K562 (cell line): ENCODE results near the gene AP4S1. TPM values are rescaled to one million over a fixed set of nuclear protein-coding genes. Genes with fewer than 3 reads are reported as not detected.

Experiments used
- CSDE1 ChIP-seq, 2 experiments: fragments of 450-650 bp; IDR thresholded peaks; 2 replicates each; pipeline ENCODE4 v1.6.1; 2016; ENCODE audit warnings: mild to moderate bottlenecking in 1 of 2
- FIP1L1 ChIP-seq: fragments of 200-400 bp; formaldehyde crosslinking; IDR thresholded peaks from 2 replicates; pipeline ENCODE4 v1.6.1; 2018; ENCODE audit warnings: mild to moderate bottlenecking, low read depth, low read length; ENCODE audit not compliant: poor library complexity, severe bottlenecking
- KAT8 ChIP-seq: fragments of 450-650 bp; IDR thresholded peaks from 2 replicates; pipeline ENCODE4 v1.6.1; 2016; ENCODE audit warnings: low read depth, mild to moderate bottlenecking
- KDM5B ChIP-seq: fragments of 200-600 bp; sonication (generic); IDR thresholded peaks from 2 replicates; pipeline ENCODE4 v1.6.1; 2012; ENCODE audit warnings: low read depth, mild to moderate bottlenecking, moderate library complexity, low read length, control low read depth, inconsistent platforms; ENCODE audit not compliant: insufficient replicate concordance
- LCOR ChIP-seq: sonication (generic); formaldehyde crosslinking; IDR thresholded peaks from 2 replicates; pipeline ENCODE4 v1.8.0; 2022; ENCODE audit warnings: mild to moderate bottlenecking, missing genetic modification reagents
- MAFK ChIP-seq: IDR thresholded peaks from 2 replicates; pipeline ENCODE4 v1.6.1; 2011; ENCODE audit warnings: low read length, improper control_type of control experiment
- SAP30 ChIP-seq: fragments of 200-600 bp; sonication (generic); IDR thresholded peaks from 2 replicates; pipeline ENCODE4 v1.6.1; 2012; ENCODE audit warnings: borderline replicate concordance, low read depth, mild to moderate bottlenecking, moderate library complexity, low read length, control low read depth, inconsistent platforms; ENCODE audit not compliant: insufficient read depth, poor library complexity, severe bottlenecking
- STAT5A ChIP-seq: IDR thresholded peaks from 2 replicates; pipeline ENCODE4 v1.6.1; 2012; ENCODE audit warnings: low read length, inconsistent platforms, borderline replicate concordance
- YY1 ChIP-seq, 3 experiments: IDR thresholded peaks; 2 replicates each; pipeline ENCODE4 v1.6.1; 2011; ENCODE audit warnings: low read length in 2 of 3, mild to moderate bottlenecking in 2 of 3, moderate library complexity in 2 of 3, borderline replicate concordance in 1 of 3, control low read depth in 1 of 3, low read depth in 1 of 3; ENCODE audit not compliant: insufficient read depth in 3 of 3, insufficient replicate concordance in 2 of 3, control insufficient read depth in 1 of 3, insufficient read length in 1 of 3; ENCODE audit errors: extremely low read depth in 1 of 3
- ZNF24 ChIP-seq: fragments of 450-650 bp; IDR thresholded peaks from 2 replicates; pipeline ENCODE4 v1.6.1; 2016
- polyA plus RNA-seq, 8 experiments: library from polyadenylated mRNA; depleted of rRNA in 4 of 8; stranded (reverse) in 5 of 8; unstranded in 3 of 8; fragments of >200 nt; fragmentation: Nextera tagmentation in 2 of 8; fragmentation: Illumina TruSeq in 1 of 8; extraction: Ambion mirVana in 2 of 8; extraction: Trizol in 1 of 8; gene quantifications; 2 replicates each; pipeline versions ENCODE4 v1.2.1 to v1.2.3, GENCODE V29; 2011 to 2014; ENCODE audit warnings: inconsistent platforms in 1 of 8, missing spikeins in 1 of 8
- total RNA-seq, 7 experiments: library from RNA; depleted of rRNA in 6 of 7; stranded (reverse); fragments of >200 nt in 6 of 7; fragmentation: Illumina TruSeq in 2 of 7; extraction: Trizol in 2 of 7; gene quantifications; 2 replicates each; pipeline versions ENCODE4 v1.2.1 to v1.2.3, GENCODE V29; 2011 to 2021; ENCODE audit warnings: low replicate concordance in 1 of 7
- TF ChIP-seq, protein P1 (sequence below), 2 experiments: fragments of 450-650 bp in 1 of 2; IDR thresholded peaks; 2 replicates each; pipeline ENCODE4 v1.6.1; 2011 to 2017; ENCODE audit warnings: low read depth in 2 of 2, antibody characterized with exemption in 1 of 2, borderline replicate concordance in 1 of 2, low read length in 1 of 2, mild to moderate bottlenecking in 1 of 2, mixed read lengths in 1 of 2; ENCODE audit not compliant: control insufficient read depth in 1 of 2
- TF ChIP-seq, protein P2 (sequence below): fragments of 250-450 bp; sonication (Bioruptor Pico); IDR thresholded peaks from 2 replicates; pipeline ENCODE4 v1.4.0; 2020
- TF ChIP-seq, protein P3 (sequence below): sonication (generic); formaldehyde crosslinking; IDR thresholded peaks from 2 replicates; pipeline ENCODE4 v1.8.0; 2023; ENCODE audit warnings: mild to moderate bottlenecking, missing genetic modification reagents

AP4S1 gene
- total and polyA plus RNA-seq, 9 of the 15 experiments (the other 6 are each of a cell fraction or from before 2014, with no cell fraction given), result 3.7 to 7.8 (median 5.9) TPM

GRCh38 chr14:31038521-31039166 lies 13.2 kb downstream of the AP4S1 start (continued):
- TF ChIP-seq, protein P1, sequence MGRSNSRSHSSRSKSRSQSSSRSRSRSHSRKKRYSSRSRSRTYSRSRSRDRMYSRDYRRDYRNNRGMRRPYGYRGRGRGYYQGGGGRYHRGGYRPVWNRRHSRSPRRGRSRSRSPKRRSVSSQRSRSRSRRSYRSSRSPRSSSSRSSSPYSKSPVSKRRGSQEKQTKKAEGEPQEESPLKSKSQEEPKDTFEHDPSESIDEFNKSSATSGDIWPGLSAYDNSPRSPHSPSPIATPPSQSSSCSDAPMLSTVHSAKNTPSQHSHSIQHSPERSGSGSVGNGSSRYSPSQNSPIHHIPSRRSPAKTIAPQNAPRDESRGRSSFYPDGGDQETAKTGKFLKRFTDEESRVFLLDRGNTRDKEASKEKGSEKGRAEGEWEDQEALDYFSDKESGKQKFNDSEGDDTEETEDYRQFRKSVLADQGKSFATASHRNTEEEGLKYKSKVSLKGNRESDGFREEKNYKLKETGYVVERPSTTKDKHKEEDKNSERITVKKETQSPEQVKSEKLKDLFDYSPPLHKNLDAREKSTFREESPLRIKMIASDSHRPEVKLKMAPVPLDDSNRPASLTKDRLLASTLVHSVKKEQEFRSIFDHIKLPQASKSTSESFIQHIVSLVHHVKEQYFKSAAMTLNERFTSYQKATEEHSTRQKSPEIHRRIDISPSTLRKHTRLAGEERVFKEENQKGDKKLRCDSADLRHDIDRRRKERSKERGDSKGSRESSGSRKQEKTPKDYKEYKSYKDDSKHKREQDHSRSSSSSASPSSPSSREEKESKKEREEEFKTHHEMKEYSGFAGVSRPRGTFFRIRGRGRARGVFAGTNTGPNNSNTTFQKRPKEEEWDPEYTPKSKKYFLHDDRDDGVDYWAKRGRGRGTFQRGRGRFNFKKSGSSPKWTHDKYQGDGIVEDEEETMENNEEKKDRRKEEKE (IDR thresholded peaks at IDR 0.05; ENCODE audit: borderline replicate concordance in 1 of 2, control insufficient read depth in 1 of 2, low read depth in 2 of 2, low read length in 1 of 2), result no peak
- TF ChIP-seq, protein P2, sequence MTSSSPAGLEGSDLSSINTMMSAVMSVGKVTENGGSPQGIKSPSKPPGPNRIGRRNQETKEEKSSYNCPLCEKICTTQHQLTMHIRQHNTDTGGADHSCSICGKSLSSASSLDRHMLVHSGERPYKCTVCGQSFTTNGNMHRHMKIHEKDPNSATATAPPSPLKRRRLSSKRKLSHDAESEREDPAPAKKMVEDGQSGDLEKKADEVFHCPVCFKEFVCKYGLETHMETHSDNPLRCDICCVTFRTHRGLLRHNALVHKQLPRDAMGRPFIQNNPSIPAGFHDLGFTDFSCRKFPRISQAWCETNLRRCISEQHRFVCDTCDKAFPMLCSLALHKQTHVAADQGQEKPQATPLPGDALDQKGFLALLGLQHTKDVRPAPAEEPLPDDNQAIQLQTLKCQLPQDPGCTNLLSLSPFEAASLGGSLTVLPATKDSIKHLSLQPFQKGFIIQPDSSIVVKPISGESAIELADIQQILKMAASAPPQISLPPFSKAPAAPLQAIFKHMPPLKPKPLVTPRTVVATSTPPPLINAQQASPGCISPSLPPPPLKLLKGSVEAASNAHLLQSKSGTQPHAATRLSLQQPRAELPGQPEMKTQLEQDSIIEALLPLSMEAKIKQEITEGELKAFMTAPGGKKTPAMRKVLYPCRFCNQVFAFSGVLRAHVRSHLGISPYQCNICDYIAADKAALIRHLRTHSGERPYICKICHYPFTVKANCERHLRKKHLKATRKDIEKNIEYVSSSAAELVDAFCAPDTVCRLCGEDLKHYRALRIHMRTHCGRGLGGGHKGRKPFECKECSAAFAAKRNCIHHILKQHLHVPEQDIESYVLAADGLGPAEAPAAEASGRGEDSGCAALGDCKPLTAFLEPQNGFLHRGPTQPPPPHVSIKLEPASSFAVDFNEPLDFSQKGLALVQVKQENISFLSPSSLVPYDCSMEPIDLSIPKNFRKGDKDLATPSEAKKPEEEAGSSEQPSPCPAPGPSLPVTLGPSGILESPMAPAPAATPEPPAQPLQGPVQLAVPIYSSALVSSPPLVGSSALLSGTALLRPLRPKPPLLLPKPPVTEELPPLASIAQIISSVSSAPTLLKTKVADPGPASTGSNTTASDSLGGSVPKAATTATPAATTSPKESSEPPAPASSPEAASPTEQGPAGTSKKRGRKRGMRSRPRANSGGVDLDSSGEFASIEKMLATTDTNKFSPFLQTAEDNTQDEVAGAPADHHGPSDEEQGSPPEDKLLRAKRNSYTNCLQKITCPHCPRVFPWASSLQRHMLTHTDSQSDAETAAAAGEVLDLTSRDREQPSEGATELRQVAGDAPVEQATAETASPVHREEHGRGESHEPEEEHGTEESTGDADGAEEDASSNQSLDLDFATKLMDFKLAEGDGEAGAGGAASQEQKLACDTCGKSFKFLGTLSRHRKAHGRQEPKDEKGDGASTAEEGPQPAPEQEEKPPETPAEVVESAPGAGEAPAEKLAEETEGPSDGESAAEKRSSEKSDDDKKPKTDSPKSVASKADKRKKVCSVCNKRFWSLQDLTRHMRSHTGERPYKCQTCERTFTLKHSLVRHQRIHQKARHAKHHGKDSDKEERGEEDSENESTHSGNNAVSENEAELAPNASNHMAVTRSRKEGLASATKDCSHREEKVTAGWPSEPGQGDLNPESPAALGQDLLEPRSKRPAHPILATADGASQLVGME, result no peak
- no peak for TF ChIP-seq FIP1L1
- TF ChIP-seq STAT5A, result 0 out of 2 replicates have a peak, but pooled peaks have one; percentile 34
- no peak for TF ChIP-seq YY1 (IDR thresholded peaks at IDR 0.05; ENCODE audit: borderline replicate concordance in 1 of 3, control insufficient read depth in 1 of 3, extremely low read depth in 1 of 3, insufficient read depth in 3 of 3, insufficient read length in 1 of 3, insufficient replicate concordance in 2 of 3, low read depth in 1 of 3, low read length in 2 of 3)
- TF ChIP-seq, protein P3, sequence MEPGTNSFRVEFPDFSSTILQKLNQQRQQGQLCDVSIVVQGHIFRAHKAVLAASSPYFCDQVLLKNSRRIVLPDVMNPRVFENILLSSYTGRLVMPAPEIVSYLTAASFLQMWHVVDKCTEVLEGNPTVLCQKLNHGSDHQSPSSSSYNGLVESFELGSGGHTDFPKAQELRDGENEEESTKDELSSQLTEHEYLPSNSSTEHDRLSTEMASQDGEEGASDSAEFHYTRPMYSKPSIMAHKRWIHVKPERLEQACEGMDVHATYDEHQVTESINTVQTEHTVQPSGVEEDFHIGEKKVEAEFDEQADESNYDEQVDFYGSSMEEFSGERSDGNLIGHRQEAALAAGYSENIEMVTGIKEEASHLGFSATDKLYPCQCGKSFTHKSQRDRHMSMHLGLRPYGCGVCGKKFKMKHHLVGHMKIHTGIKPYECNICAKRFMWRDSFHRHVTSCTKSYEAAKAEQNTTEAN, result no peak
- no peak for TF ChIP-seq CSDE1 (IDR thresholded peaks at IDR 0.05)
- no peak for TF ChIP-seq KAT8
- no peak for TF ChIP-seq LCOR (CRISPR knock-in tag)
- TF ChIP-seq MAFK, result no peak
- TF ChIP-seq ZNF24, result no peak
- no peak for TF ChIP-seq SAP30
- no peak for TF ChIP-seq KDM5B
